Measurements from ENCODE around the gene PCGF2.
"Not testable (repeated sequence)": the region's sequence is repeated elsewhere in the genome, so short reads cannot be mapped to it uniquely, and the experiment has no call there.

The PCGF2 gene

GRCh38 chr17:38733982-38734973, 13.9 kb downstream of the PCGF2 start:
- no peak for DNase-seq

GRCh38 chr17:38733282-38733981, 14.7 kb downstream of the PCGF2 start:
- DNase-seq: no peak

DNA sequence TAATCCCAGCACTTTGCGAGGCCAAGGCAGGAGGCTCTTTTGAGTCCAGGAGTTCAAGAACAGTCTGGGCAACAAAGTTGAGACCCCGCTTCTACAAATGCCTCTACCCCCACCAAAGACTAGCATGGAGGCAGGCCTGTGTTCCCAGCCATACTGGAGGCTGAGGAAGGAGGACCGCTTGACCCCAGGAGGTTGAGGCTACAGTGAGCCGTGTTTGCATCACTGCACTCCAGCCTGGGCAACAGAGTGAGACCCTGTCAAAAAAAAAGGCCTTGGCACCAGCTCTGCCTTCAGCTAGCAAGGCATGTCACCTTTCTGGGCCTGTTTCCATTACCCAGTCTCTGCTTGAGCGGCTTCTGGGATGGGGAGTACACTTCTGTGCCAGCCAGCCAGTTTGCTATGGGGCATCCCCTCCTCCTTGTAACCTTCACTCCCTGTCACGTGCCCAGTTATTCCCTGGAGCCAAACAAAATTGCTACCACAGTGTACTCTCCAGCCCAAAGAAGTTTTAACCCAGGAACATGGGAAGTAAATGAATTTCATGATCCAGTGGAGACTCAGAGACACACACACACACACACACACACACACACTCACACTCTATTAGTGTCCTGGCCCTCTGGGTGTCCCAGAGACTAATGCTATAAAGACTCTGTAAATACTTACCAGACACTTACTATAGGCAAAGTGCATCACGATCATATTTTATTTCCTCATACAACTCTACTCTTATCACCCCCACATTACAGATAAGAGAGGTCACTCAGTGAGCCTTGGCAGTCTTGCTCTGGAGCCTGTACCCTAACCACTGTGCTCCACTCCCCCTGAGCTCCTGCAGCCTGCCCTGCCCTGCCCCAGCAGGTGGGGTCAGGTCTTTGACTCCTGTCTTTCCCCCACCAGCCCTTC, 15.5 kb downstream of the PCGF2 start:
- no peak for DNase-seq

DNA sequence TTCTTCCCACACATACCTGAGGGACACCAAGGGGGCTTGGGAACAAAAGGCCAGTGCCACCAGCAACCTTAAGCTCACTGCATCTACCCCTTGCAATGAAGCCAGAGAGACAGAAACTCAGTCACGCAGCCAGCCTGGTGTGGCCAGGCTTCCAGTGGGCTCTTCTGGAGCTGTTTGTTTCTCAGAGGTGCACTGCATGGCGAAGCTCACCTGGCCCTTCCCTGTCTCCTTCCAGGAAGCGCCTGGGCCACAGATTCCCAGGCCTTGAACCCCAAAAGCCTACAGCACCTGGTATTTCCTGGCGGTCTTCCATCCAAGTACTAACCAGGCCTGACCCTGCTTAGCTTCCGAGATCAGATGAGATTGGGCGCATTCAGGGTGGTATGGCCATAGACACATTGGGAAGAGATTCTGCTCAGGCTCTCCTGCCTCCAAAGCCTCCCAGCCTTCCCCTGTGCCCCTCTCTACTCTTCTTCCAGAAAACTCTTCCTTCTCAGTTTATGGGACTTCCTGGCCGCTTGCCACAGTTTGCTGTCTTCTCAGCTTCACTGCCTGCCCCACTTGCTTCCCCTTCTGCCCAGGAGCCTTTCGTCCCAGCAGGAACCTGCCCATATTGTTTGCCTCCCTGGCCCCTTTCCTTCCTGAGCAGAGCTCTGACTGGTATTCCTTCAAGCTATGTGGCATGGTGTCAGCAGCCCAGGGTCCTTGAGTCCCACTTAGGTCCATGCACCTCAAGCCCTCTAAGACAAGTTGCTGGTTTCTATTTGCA, 16.4 kb downstream of the PCGF2 start:
- DNase-seq: peak; percentile 25

DNA sequence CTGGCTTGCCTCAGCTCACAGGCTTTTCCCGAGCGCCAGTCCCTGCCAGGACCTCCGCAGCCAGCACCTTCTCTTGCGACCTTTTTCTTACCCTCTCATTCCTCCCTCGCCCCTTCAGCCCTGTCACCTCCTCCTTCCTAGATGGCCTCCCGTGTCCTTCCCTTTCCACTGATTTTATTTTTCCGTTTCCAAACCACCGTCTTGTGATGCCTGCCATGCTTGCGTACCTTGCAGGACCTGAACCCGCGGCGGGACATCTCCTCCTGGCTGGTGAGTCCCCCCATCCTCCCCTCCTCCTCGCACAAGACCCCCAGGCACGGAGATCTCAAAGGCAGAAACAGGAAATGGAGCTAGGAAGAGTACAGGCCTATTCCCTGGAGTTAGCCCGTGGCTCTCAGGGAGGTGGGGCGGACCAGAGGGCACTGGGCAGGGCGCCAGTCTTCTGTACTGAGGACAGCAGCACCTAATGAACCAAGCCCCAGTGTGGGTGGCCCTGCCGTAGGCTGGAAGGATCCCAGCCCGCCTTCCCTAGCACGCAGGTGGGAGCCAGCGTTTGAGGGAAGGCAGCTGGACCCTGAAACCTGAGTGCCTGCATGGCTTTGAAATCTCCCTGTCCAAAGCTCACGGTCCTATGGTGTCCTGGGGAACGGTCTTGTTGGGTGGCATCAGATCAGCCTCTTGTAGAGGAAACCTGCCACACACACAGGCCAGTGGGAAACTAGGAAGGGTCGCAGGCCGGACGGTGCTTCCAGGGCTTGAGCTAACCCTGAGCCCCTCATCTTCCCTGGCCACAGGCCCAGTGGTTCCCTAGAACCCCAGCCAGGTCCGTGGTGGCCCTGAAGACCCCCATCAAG, 17.4 kb downstream of the PCGF2 start:
- DNase-seq: no peak

GRCh38 chr17:38729886-38730525, 18.1 kb downstream of the PCGF2 start, which contains the start of gene CISD3:
CISD3 (plus strand) TSS chr17:38730341; CDS start chr17:38730359, 18 bp downstream.
- DNase-seq: peak; percentile 87

DNA sequence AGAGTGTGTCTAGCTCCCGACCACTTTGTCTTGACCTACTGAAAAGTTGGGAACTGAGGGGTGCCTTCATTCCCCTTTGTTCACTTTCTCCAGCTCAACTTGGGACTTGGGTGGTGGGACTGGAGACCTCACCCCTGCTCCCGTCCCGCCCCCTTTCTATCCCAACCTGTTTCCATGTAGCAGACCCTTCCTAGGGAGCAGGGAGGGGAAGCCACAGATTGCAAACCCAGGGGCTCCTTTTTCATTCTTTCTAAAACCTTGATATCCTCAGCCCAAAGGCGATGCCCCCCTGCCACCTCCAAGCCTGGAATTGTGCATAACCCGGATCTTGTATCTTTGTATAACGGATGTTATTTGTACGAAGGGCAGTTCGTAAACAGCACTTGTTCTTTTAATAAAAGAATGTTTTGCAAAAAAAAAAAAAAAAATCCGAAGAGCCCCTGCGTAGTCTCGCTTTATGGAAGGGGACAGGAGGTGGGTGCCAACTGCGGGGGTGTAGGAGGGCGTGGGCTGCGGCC, 18.7 kb downstream of the PCGF2 start:
- no peak for DNase-seq

DNA sequence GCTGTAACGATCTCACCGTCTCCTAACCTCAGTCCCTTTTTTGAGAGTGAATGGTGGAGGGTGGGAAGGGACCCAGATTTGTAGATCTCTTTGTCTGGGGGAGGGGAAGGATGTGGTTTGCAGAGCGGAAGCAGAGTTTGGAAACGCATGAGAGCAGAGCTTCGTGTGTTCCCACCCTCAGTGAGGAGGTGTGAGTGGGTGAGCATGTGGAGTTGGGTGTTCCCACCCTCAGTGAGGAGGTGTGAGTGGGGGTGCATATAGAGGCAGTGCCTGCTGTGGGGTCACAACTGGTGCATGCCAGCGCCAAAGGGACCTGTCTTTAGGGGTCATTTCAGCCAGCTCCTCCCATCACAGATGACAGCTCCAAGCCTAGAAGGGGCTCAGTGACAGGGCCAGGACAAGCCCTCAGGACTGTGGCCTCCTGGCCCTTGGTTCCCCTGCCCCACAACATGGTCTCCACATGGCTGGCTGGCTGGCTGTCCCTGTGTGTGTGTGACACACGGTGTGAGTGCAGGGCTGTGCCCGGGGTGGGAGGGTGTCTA, 19.8 kb downstream of the PCGF2 start:
- DNase-seq: peak; percentile 63

GRCh38 chr17:38727736-38728135, 20.4 kb downstream of the PCGF2 start:
- DNase-seq: peak; percentile 96

GRCh38 chr17:38726145-38726544, 22.0 kb downstream of the PCGF2 start:
- DNase-seq: not testable (repeated sequence)

DNA sequence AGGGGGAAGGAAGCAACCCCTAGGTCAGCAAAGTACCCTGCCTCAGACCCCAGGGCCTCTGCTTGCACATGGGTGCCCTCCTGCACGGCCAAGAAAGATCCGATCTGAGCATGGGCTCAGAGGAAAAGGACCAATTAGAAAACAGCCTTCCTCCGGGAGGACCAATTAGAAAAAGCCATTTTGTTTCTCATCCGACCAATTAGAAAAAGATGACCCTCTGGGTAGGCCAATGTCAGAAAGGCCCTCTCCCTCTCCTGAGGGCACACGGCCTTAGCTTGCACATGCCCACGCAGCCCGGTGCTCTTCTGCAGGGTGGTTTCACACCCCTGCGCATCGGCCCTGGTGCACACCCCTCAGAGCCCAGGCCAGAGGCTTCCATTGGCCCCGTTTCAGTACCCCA, 23.1 kb downstream of the PCGF2 start:
- DNase-seq: no peak

GRCh38 chr17:38724337-38724988, 23.7 kb downstream of the PCGF2 start:
- DNase-seq: no peak

- no peak for DNase-seq
These were observed 26.3 kb downstream of the PCGF2 start for GRCh38 chr17:38721802-38722201.

- DNase-seq: no peak
These were observed 27.2 kb downstream of the PCGF2 start for GRCh38 chr17:38720941-38721340.

DNA sequence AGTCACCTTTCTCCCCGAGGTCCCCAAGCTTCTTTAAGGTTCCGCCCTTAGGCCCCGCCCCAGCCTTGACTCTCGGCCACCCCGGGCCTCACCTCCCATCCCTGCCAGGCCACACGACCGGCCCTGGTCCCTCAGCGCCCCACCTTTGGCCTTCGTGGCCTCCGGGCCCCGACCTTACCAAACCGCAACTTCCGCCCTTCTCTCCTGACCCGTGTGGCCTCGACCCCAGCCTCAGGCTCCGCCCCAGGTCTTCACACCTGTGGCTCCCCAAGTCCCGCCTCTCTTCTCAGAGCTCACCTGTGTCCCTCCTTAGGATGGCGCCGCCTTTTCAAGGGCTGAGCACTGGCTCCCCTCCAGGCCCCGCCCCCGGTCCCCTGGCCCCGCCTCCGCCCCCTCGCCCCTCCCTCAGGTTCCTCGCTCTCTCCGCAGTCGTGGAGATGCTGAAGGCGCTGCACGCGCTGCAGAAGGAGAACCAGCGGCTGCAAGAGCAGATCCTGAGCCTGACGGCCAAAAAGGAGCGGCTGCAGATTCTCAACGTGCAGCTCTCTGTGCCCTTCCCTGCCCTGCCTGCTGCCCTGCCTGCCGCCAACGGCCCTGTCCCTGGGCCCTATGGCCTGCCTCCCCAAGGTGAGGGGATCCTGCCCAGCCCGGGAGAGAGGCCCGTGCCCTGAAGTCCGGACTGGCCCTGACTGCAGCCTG, 28.0 kb downstream of the PCGF2 start:
- no peak for DNase-seq

GRCh38 chr17:38719289-38719942, 28.7 kb downstream of the PCGF2 start:
- no peak for DNase-seq

GRCh38 chr17:38717139-38717745, 30.9 kb downstream of the PCGF2 start:
- DNase-seq: no peak
